NCI-H82 (cell line): ENCODE results near the gene SCYGR2.

Experiments used
- DNase-seq: peaks from one replicate; lab custom pipeline; 2025; lab: John Stamatoyannopoulos, UW

The SCYGR2 gene

GRCh38 chr2:227598835-227599503 lies at the start of gene SCYGR2:
TSS of gene SCYGR2 (plus strand) at chr2:227598893. CDS start at chr2:227598893, 0 bp downstream.
- DNase-seq = peak; percentile 37

- DNase-seq = no peak
Observed at GRCh38 chr2:227551836-227552235, 46.9 kb upstream of the SCYGR2 start.

- no peak for DNase-seq
Observed at GRCh38 chr2:227562581-227562980, 36.1 kb upstream of the SCYGR2 start.

- DNase-seq = no peak
Observed at GRCh38 chr2:227565080-227565479, 33.6 kb upstream of the SCYGR2 start.

- DNase-seq = no peak
Observed at GRCh38 chr2:227566012-227566411, 32.7 kb upstream of the SCYGR2 start.

- DNase-seq = no peak
Observed at GRCh38 chr2:227568852-227569169, 29.9 kb upstream of the SCYGR2 start.

- DNase-seq = no peak
Observed at GRCh38 chr2:227570615-227571014, 28.1 kb upstream of the SCYGR2 start.

- no peak for DNase-seq
Observed at GRCh38 chr2:227576110-227576509, 22.6 kb upstream of the SCYGR2 start.

- no peak for DNase-seq
Observed at GRCh38 chr2:227576812-227577211, 21.9 kb upstream of the SCYGR2 start.

GRCh38 chr2:227577555-227577954 lies 21.1 kb upstream of the SCYGR2 start:
- DNase-seq = no peak

GRCh38 chr2:227578642-227579041 lies 20.1 kb upstream of the SCYGR2 start:
- DNase-seq = no peak

GRCh38 chr2:227579791-227580190 lies 18.9 kb upstream of the SCYGR2 start:
- no peak for DNase-seq

GRCh38 chr2:227582369-227582768 lies 16.3 kb upstream of the SCYGR2 start:
- DNase-seq = no peak

- no peak for DNase-seq
Observed at GRCh38 chr2:227592694-227593387, 5.9 kb upstream of the SCYGR2 start.

GRCh38 chr2:227595797-227596196 lies 2.9 kb upstream of the SCYGR2 start:
- no peak for DNase-seq

GRCh38 chr2:227597036-227597435 lies 1.7 kb upstream of the SCYGR2 start:
- no peak for DNase-seq

- DNase-seq = peak; percentile 61
Observed at GRCh38 chr2:227597998-227598397, 695 bp upstream of the SCYGR2 start.

- no peak for DNase-seq
Observed at GRCh38 chr2:227602358-227602757, 3.7 kb downstream of the SCYGR2 start.

GRCh38 chr2:227606476-227606875 lies 7.8 kb downstream of the SCYGR2 start:
- DNase-seq = no peak

- DNase-seq = no peak
Observed at GRCh38 chr2:227607941-227608340, 9.2 kb downstream of the SCYGR2 start.

- DNase-seq = no peak
Observed at GRCh38 chr2:227608561-227609338, 10.1 kb downstream of the SCYGR2 start.

GRCh38 chr2:227610123-227610522 lies 11.4 kb downstream of the SCYGR2 start:
- no peak for DNase-seq
